Measurements from ENCODE around the gene TAGLN. TPM values are rescaled to one million over a fixed set of nuclear protein-coding genes. Genes with fewer than 3 reads are reported as not detected.
A peak's percentile ranks its signal among the peaks of the same experiment; 100 is the strongest.

The TAGLN gene
- total and polyA plus RNA-seq, 9 of the 15 experiments (the other 6 are each of a cell fraction or from before 2014, with no cell fraction given), result 0.21 to 4.9 (median 1.1) TPM

DNA sequence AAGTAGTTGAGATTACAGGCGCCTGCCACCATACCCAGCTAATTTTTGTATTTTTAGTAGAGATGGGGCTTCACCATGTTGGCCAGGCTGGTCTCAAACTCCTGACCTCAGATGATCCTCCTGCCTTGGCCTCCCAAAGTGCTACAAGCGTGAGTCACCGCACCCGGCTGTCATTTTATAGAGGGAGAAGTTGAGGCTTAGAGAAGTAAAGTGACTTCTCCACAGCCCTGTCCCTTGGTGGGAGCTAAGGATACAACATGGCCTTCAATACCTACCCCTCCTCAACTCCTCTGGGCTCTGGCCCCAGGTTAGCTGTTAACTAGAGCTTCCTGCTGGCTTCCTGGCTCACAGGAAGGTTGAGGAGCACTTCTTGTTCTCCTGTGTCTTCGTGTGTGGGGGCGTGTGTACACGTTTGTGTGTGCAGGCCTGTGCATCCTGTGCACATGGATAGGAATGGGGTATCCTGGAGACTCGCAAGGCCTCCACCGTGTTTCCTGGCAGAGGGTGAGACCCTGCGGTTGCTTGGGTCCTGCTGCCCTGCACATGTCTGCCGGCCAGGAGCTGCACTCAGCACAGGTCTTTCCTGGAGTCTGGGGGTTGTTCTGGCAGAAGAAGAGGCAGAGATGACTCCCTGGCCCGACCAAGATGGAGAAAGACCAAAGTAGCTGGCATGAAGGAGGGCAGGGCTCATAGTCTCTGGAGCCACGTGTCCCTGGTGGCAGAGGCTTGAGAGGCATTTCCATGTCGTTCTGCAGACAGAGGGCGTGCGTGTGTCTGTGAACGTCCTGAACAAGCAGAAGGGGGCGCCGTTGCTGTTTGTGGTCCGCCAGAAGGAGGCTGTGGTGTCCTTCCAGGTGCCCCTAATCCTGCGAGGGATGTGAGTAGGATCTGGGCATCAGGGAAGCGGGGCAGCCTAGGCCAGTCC lies 18.2 kb upstream of the TAGLN start (continued):
- TF ChIP-seq NR4A1 (CRISPR knock-in tag; IDR thresholded peaks at IDR 0.05) (no peak), NR4A1 (tag; IDR thresholded peaks at IDR 0.05) (0 out of 2 replicates have a peak, but pooled peaks have one; percentile 21), SAFB (IDR thresholded peaks at IDR 0.05; ENCODE audit: borderline replicate concordance, low read depth, low read length) (no peak), POLR2A (conservative IDR thresholded peaks at IDR 0.05) (0 out of 2 replicates have a peak, but pooled peaks have one; percentile 19), RBM14 (IDR thresholded peaks at IDR 0.05; ENCODE audit: borderline replicate concordance, insufficient read depth, low read depth, low read length) (no peak), TEAD4 (IDR thresholded peaks at IDR 0.05; ENCODE audit: low read length) (peak; percentile 30; the same call in 1 of the 2 replicates), TEAD4 (CRISPR knock-in tag; IDR thresholded peaks at IDR 0.05; ENCODE audit: borderline replicate concordance) (no peak), FOSL1 (tag; conservative IDR thresholded peaks at IDR 0.05) (no peak), ZNF785 (CRISPR knock-in tag; IDR thresholded peaks at IDR 0.05) (no peak), SNIP1 (IDR thresholded peaks at IDR 0.05; ENCODE audit: low read depth) (no peak), ZMIZ1 (IDR thresholded peaks at IDR 0.05; ENCODE audit: low read depth in 2 of 2, low read length in 2 of 2) (no peak), ARHGAP35 (IDR thresholded peaks at IDR 0.05; ENCODE audit: partially characterized antibody) (no peak), SP1 (CRISPR knock-in tag; IDR thresholded peaks at IDR 0.05) (peak; percentile 55), KAT7 (CRISPR knock-in tag; IDR thresholded peaks at IDR 0.05; ENCODE audit: borderline replicate concordance) (0 out of 2 replicates have a peak, but pooled peaks have one; percentile 45), PCBP2 (IDR thresholded peaks at IDR 0.05; ENCODE audit: low read depth, low read length, poor library complexity, severe bottlenecking) (no peak), ZBED1 (IDR thresholded peaks at IDR 0.05) (0 out of 2 replicates have a peak, but pooled peaks have one; percentile 18), ATF6 (CRISPR knock-in tag; IDR thresholded peaks at IDR 0.05) (no peak), NONO (IDR thresholded peaks at IDR 0.05; ENCODE audit: low read depth in 2 of 2, low read length in 1 of 2) (no peak), ZNF146 (CRISPR knock-in tag; IDR thresholded peaks at IDR 0.05; ENCODE audit: unreplicated experiment) (no peak), HMGN3 (IDR thresholded peaks at IDR 0.05; ENCODE audit: borderline replicate concordance, extremely low read depth, insufficient read length, low read depth, low read length) (no peak), ELF1 (tag; IDR thresholded peaks at IDR 0.05) (no peak)
- TF ChIP-seq, protein P1, sequence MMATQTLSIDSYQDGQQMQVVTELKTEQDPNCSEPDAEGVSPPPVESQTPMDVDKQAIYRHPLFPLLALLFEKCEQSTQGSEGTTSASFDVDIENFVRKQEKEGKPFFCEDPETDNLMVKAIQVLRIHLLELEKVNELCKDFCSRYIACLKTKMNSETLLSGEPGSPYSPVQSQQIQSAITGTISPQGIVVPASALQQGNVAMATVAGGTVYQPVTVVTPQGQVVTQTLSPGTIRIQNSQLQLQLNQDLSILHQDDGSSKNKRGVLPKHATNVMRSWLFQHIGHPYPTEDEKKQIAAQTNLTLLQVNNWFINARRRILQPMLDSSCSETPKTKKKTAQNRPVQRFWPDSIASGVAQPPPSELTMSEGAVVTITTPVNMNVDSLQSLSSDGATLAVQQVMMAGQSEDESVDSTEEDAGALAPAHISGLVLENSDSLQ (IDR thresholded peaks at IDR 0.05), result 0 out of 2 replicates have a peak, but pooled peaks have one; percentile 9

All from K562 (cell line).